ENCODE measurements around the gene MSLN.

Gene MSLN

DNA sequence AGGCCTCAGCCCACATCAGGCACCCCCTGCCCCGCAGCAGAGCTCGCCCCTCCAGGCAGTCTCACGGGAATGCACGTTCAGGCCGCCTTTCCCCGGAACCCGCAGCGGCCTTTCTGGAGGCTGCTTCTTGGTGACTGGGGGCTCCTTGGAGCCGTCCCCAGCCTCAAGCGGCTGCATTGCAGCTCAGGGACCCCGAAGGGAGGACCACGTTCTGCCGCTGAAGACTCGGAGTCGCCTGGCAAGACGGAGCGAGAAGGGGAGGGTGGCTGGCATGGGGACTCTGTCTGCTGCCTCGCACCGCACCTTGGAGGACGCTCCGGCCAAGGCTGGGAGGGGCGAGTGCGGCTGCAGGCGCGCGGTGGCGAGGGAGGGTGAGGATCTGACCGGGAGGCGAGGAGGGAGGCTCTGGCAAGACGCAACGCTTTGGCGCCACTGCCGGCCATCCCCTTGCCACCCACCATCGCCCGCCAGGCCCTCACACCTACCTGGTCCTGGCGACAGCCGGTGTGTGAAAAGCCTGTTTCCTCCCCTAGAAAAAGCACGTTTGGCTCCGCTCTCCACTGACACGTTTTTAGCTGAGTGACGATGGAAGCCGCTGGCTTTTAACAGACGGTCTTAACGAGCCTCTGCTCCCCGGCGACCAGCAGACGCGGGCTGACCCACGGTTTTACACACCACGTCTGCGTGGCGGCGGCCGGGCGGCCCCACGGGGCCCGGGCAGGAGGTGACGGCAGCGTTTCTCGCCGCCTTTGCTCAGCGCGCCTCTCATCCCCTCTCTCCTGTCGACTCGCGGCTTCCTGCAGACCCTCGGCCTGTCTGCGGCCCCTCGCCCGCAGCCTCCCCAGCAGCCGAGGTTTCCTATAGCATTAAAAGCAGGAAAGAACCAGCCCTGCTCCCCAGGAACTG, 56.7 kb downstream of the MSLN start:
- DNase-seq (ENCODE audit: low read depth) = no peak
- no peak for TF ChIP-seq CTCF (conservative IDR thresholded peaks at IDR 0.05; ENCODE audit: low read length)
- H3K4me3 ChIP-seq (ENCODE audit: low read length) = no peak overlapping the region

- DNase-seq (ENCODE audit: low read depth) = no peak
- TF ChIP-seq CTCF (conservative IDR thresholded peaks at IDR 0.05; ENCODE audit: low read length) = no peak
- H3K4me3 ChIP-seq (ENCODE audit: low read length) = no peak overlapping the region
Measured at GRCh38 chr16:818132-818531, 57.6 kb downstream of the MSLN start.
